Right lung (tissue), 5 donors: ENCODE results near the gene DLL1. TPM values are rescaled to one million over a fixed set of nuclear protein-coding genes. Genes with fewer than 3 reads are reported as not detected.

Source experiments
- DNase-seq, 2 donors: peaks; one replicate each; pipeline ENCODE4 v3.0.0-alpha.2; 2013
- polyA plus RNA-seq, 5 donors: library from polyadenylated mRNA; unstranded; fragments of 120-200 nt; gene quantifications; one replicate each; pipeline versions ENCODE4 v1.2.1 to v1.2.3, GENCODE V29; 2013; ENCODE audit warnings: inconsistent platforms in 1 of 5, low replicate concordance in 1 of 5; ENCODE audit not compliant: insufficient read length in 5 of 5, insufficient read depth in 1 of 5

Gene DLL1
- polyA plus RNA-seq, 5 donors, result 7.0 to 13.7 (median 9.5) TPM

- no peak for DNase-seq
Measured at GRCh38 chr6:170233286-170234205, 57.3 kb downstream of the DLL1 start.

Other genes starting within 250 kb of the DLL1 start
- 10 to 100 TPM; 27.2 to 39.8 (median 35.4) TPM for gene FAM120B, start 15.7 kb upstream of the DLL1 start, polyA plus RNA-seq